Activated T-helper 1 cell treated with anti-CD3 and anti-CD28 coated beads, Interleukin-2, amount 50 U/mL, for 16 hours (primary cell): ENCODE data around the gene TSHZ3.

Source experiments
- DNase-seq, 2 donors: peaks; one replicate each; pipeline ENCODE4 v3.0.0-alpha.2; 2020; ENCODE audit warnings: low read depth in 1 of 2, low spot score in 1 of 2

The TSHZ3 gene

DNA sequence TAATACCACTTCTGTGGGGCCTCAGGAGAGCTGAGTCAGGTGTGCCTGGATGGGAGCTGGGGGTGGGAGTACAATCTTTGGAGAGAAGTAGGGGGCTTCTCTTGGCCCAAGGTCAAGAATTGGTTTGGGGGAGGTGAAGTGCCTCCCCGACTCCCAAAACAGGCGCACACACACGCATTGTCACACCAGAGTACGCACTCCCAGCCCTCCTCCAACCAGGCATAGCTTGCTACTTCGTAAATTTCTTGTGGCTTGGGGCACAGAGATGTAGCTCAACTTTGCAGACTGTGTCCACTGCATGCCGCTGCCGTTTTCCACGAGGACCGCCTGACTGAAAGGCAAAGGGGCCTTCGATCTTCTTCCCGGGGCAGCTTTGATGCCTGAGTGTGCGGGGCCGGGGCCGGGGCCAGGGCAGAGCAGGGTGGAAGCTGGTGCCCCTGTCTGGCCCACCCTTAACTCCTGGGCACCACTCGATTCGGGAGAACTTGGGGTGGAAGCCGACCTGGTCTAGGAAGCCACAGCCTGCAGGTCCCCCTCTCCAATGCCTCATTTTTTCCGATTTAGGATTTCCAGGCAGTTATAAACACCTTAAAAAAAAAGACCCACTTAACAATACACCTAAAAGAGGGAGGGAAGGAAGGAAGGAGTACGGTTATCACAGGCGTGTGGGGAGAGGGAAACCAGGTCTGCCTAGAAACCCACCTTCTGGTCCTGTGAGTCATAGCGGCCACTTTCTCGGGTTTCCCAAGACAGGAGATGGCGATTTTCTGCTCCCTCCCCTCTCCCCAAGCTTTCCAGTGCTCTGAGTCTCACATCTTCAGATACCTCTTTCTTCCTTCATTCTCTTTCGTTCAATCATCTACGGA lies 5.8 kb upstream of the TSHZ3 start:
- no peak for DNase-seq

DNA sequence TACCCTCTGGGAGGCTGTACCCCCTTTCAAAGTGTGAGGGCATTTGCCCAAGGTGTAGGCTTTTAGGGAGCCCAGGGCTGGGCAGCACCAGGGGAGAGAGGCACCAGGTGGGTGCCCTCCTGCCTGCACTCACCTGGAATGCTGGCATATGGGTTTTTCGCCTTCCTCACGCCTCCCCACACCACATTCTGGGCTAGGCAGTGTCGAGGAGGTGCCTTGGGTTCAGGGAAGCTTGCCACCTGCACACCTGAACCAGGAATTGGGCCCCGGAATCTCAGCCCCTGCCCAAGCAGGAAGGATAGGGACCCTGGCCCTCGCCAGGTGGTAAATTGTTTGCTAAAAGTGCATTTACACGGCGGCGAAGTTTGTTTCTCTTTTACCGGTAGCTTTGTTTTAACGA lies 5.1 kb upstream of the TSHZ3 start:
- DNase-seq, result no peak

- no peak for DNase-seq
Observed at GRCh38 chr19:31353833-31354232, 4.6 kb upstream of the TSHZ3 start.

GRCh38 chr19:31352782-31353651 lies 3.8 kb upstream of the TSHZ3 start:
- no peak for DNase-seq

GRCh38 chr19:31352296-31352781 lies 3.1 kb upstream of the TSHZ3 start:
- DNase-seq, result no peak

- no peak for DNase-seq
Observed at GRCh38 chr19:31351855-31352195, 2.6 kb upstream of the TSHZ3 start.

DNA sequence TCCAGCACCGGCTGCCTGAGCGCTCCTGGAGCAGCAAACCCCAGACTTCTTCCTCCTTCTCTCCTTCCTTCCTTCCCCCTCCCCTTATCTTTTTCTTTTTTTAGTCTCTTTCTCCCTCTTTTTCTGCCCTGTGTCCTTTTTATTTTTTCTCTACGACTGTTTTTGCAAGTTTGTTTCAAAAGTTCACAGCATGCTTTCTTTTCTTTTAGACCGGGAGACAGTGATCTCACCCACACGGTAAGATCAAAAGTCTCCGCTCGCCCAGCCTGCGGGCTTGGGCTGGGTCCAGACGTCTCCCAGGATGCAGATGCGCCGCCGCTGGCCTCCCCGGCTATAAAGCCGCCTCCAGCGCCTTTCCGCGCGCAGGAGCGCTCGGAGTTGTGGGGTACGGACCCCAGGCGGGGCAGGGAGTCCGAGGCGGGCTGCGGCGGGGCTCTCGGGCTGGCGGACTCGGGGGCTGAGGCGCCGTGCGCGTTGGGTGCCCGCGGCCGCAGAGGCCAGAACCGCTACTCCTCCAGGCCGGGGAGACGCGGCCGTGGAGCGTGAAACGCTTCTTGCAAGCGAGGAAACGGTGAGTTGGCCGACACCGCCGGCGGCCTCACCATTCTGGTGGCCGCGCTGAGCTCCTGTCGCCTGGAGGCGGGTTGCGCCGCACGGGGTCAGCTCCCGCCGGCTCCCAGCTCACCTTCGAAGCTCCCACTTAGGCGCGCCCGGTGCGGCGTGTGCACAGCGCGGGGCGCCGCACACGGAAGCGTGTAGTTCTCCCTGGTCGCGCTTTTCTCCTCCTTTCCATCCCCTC lies 2.0 kb upstream of the TSHZ3 start:
- DNase-seq, result no peak

DNA sequence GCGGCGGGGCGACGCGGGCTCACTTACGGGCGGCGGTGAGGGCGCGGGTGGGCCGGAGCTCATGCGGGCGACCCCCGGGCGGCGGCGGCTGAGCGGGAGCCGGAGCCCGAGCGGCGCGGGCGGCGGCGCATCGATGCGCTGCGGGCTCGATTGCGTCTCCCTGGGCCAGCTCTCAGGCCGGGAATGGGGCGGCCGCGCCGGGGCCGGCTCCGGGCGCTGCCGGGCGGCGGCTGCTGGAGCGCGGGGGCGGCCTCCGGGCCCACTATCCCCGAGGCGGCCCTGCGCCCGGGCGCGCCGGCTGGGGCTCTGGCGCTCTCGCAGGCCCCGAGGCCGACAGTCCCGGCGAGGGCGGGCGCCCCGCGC lies 1.4 kb upstream of the TSHZ3 start:
- DNase-seq, result no peak

DNA sequence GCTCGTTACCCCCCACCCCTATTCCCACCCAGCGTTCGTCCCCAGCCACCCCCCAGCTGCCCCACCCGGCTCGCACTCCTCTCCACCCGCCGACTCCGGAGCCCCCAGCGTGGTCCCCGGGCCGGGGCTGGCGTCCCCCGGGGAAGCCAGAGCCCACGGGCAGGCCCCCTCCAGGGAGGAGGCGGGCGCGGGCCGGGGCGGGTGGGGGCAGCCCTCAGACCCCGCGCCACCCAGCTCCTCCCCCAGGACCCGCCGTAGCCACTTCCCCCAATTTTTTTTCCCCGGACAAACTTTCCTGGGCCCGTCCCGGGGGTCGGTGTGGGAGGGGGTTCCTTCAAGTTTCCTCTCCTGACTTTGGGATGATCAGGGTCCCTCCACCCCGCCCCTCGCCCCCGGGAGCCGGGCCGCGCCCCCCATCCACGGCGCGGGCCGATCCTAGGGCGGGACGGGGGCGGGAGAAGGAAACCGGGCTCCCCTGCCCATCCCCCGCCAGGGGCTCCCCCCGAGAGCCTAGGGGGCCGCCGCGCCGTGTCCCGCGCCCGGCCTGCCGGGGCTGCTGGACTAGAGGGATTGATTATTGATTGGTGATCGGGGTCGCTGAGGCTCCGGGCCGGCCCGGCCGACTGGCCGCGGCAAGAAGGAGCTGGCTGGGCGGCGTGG lies 927 bp upstream of the TSHZ3 start:
- DNase-seq, result no peak

DNA sequence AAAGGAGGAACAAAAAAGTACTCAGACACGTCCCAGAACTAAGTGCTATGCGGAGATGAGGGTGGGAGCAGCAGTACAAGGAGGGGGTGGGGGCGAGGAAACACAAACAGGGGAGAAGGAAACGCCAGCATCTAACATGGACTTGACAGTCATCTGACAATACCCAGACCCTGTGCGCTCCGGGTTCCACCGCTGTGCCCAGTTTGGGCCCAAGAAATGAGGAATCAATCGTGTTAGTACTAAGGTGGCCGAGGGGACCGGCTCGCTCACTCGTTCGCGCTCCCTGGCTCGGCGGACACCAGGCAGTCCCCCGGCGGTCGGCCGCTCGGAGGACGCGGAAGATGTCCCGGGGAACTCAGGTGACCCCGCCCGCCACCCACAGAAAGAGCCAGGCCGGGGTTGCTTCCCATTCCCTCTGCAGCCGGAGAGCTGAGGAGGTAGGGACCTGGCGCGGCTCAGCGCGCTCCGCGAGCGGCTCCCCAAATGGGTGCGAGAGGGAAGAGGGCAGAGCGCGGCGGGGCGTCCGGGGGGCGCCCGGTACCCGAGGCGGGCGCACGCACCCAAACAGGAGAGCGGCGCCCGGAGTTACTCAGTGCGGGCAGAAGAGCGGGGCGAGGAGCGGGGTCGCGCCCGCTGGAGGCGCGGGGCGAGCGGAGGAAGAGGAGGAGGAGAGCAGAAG lies 616 bp downstream of the TSHZ3 start:
- no peak for DNase-seq

GRCh38 chr19:31347828-31348392 lies 1.3 kb downstream of the TSHZ3 start:
- no peak for DNase-seq

GRCh38 chr19:31347354-31347753 lies 1.9 kb downstream of the TSHZ3 start:
- no peak for DNase-seq

- no peak for DNase-seq
Observed at GRCh38 chr19:31346184-31347059, 2.8 kb downstream of the TSHZ3 start.

- DNase-seq, result no peak
Observed at GRCh38 chr19:31344403-31344802, 4.8 kb downstream of the TSHZ3 start.

GRCh38 chr19:31342926-31343325 lies 6.3 kb downstream of the TSHZ3 start:
- no peak for DNase-seq

DNA sequence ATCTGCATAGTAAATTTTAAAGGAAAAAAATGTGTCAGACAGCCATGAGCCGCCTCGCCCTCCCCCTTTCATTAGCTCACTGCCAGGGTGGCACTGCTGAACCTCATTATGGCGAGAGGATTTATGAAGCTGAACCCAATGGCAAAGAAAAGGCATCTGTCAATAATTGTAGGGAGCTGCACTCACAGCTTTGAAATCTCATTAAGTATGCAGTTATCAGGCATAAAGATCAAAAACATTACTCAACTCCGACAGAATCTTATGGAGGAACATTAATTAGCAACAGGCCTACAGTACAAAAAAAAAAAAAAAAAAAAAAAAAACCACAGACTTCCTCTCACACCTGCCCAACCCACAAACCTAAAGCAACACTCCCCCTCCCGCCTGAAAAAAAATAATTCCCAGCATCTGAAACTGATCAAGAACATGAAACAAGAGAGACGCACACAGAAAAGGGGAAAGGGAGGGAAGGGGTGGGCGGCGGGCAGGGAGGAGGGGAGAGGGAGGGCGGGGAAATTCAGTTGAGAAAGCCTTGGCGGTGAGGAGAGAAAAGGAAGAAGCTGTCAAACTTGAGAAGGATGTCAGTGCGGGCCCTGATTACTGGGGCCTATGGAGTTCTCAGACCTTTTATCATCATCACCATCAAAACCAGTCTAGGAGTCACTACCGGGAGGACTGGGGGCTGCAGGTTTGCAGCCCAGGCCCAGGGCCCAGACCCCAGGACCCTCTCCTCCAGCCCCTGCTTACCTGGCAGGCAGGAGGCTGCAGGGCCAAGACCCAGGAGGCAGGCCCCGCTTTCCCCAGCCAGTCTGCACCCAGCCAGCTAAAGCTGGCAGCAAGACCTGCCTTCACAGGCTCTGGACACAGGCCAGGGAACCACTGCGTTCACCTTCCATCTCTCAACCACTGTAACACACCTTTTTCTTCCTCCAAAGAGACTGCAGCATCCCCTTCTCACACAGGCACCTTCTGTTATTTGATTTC lies 8.9 kb downstream of the TSHZ3 start:
- no peak for DNase-seq

- DNase-seq, result no peak
Observed at GRCh38 chr19:31339411-31339810, 9.8 kb downstream of the TSHZ3 start.
